ENCODE results near the gene SF3B4. TPM values are rescaled to one million over a fixed set of nuclear protein-coding genes. Genes with fewer than 3 reads are reported as not detected.

The SF3B4 gene
- total RNA-seq, 1 donor from 2014 or later, result 33.1 TPM

DNA sequence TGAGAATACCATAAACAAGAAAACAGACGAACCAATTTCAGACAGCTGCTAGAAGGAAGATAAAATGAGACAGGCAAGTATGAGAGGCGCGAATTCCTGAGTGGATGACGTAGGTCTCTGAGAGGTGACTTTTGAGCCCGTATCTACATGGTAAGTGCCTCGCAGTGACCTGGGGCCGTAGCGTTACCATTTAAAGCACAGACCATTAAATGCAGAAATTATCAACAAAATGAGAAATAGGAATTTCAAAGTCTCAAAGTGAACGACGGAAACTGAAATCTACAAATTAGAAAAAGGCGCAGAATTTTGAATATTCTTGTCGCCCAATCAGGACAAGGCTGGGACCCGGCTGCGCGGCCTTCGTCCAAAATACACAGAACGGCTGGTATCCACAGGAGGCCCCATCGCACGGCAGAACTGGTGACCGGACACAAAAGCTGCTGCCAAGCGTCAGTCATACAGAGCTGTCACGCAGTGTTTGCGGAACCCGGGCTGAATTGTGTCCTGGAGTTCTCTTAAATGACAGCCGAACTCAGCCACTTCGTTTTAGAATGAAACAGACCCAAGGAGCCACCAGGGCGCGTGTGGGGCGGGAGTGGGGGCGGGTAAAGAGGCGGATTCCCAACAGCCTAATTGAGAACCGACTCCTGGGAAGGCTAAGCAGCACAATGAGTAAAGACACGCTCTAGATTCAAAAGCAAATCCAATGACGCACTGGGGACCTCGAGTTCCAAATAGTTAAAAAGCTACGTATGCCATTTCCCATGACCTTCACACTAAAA is 42.1 kb downstream of the SF3B4 start:
- TF ChIP-seq, protein P1, sequence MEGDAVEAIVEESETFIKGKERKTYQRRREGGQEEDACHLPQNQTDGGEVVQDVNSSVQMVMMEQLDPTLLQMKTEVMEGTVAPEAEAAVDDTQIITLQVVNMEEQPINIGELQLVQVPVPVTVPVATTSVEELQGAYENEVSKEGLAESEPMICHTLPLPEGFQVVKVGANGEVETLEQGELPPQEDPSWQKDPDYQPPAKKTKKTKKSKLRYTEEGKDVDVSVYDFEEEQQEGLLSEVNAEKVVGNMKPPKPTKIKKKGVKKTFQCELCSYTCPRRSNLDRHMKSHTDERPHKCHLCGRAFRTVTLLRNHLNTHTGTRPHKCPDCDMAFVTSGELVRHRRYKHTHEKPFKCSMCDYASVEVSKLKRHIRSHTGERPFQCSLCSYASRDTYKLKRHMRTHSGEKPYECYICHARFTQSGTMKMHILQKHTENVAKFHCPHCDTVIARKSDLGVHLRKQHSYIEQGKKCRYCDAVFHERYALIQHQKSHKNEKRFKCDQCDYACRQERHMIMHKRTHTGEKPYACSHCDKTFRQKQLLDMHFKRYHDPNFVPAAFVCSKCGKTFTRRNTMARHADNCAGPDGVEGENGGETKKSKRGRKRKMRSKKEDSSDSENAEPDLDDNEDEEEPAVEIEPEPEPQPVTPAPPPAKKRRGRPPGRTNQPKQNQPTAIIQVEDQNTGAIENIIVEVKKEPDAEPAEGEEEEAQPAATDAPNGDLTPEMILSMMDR (IDR thresholded peaks at IDR 0.05; ENCODE audit: insufficient read depth, low read length, poor library complexity, severe bottlenecking), result no peak
- Histone ChIP-seq H3K27me3 (ENCODE audit: control insufficient read depth, insufficient read depth, low read length) (no peaks in the 10 kb centered on the region), H3K36me3 (ENCODE audit: control insufficient read depth, insufficient read depth, low read length) (no peaks in the 10 kb centered on the region), H3K4me3 (ENCODE audit: low read depth, low read length) (peak overlapping the region; percentile 60)
- DNase-seq (ENCODE audit: low read depth), result no peak

DNA sequence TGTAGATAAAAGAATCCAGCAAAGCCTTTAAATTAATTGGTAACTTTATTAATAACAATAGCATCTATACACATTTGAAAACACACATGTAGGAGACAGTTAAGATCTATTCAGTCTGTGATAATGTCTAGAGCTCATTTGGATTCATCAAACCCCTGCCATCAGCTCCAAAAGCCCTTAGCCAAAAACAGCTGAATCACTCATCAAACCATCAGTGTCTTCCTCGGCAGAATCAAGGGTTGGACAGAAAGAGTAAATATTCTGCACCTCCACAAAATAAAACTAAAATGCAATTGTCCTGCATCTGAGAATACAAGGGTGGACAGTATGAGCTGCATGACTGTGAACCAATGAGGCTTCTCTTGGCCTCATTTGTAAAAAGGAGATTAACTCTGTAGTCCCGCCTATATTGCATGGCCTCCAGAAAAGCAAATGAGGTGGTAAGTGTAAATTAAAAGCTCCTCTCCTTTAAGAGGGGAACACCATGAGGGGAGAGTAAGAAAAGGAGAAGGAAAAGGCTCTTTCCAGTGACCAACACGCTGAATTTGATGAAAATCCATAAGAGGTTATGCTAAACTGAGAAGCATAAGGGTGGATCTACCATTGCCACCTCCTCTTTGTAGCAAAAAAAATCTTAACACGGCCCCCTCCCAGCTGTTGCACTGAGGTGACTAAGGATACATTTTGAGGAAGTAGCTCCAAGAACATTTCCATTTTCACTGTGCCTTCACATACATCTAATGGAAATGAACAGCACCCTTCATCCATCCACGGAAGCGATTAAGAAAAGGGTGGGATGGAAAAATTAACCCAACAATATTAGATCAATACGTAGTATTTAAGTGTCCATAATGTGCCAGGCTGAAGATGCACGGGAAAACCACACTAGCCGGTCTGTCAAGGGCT is 42.9 kb downstream of the SF3B4 start:
- TF ChIP-seq, protein P1 (IDR thresholded peaks at IDR 0.05; ENCODE audit: insufficient read depth, low read length, poor library complexity, severe bottlenecking), result no peak
- no peak for DNase-seq (ENCODE audit: low read depth)
- H3K4me3 ChIP-seq (ENCODE audit: low read depth, low read length), result peak overlapping the region; percentile 60
- H3K27me3 ChIP-seq (ENCODE audit: control insufficient read depth, insufficient read depth, low read length), result no peaks in the 10 kb centered on the region
- no peaks in the 10 kb centered on the region for H3K36me3 ChIP-seq (ENCODE audit: control insufficient read depth, insufficient read depth, low read length)

DNA sequence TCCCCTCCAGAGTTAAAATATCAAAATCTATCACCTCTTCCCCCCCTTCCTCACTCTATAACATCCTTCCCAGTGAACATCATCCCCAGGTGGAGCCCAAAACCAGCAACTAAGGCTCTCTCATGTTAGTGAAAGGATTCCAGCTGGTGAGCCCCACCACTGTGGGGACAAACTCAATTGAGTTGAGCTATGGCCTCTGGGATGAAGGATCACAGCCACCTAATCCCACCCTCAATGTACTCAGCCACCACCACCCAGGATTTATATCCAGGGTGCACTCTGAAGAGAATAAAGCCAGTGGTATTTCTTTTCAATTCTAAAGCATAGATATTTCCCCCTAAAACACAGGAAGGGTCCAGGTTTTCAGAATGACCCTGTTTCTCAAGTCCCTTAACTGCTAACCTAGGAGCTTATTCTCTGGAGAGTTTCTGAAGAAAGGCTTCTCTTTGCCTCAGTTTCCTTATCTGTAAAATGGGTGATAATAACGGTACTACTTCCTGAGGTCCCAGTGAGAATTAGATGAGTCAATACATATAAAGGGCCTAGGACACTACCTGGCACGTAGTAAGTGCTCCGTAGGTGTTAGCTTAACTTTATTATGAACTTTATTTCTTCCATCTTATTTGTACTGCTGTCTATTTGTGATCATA is 43.9 kb downstream of the SF3B4 start:
- no peak for DNase-seq (ENCODE audit: low read depth)
- TF ChIP-seq, protein P1 (IDR thresholded peaks at IDR 0.05; ENCODE audit: insufficient read depth, low read length, poor library complexity, severe bottlenecking), result no peak
- Histone ChIP-seq H3K27me3 (ENCODE audit: control insufficient read depth, insufficient read depth, low read length) (no peaks in the 10 kb centered on the region), H3K36me3 (ENCODE audit: control insufficient read depth, insufficient read depth, low read length) (no peaks in the 10 kb centered on the region), H3K4me3 (ENCODE audit: low read depth, low read length) (no peak overlapping the region)

DNA sequence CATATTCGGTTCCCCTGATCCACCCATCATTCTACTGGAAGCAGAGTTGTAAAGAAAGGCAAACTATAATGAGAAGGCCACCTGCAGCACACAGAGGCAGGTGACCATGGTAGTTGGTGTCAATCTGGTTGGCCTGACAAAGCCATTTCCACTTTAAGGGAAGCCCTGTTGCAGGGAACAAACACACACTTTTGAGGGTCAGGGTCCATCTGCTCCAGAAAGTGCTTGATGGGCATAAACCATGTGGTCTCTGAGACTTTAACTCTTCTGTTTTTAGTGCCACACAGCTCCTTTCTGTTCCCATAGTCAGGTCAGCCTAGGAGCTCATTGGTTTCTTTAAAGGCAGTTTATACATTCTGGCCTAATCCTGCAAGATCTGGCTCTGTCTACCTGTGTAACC is 45.7 kb downstream of the SF3B4 start:
- Histone ChIP-seq H3K4me3 (ENCODE audit: low read depth, low read length) (no peak overlapping the region), H3K27me3 (ENCODE audit: control insufficient read depth, insufficient read depth, low read length) (no peaks in the 10 kb centered on the region), H3K36me3 (ENCODE audit: control insufficient read depth, insufficient read depth, low read length) (no peaks in the 10 kb centered on the region)
- TF ChIP-seq, protein P1 (IDR thresholded peaks at IDR 0.05; ENCODE audit: insufficient read depth, low read length, poor library complexity, severe bottlenecking), result no peak
- no peak for DNase-seq (ENCODE audit: low read depth)

DNA sequence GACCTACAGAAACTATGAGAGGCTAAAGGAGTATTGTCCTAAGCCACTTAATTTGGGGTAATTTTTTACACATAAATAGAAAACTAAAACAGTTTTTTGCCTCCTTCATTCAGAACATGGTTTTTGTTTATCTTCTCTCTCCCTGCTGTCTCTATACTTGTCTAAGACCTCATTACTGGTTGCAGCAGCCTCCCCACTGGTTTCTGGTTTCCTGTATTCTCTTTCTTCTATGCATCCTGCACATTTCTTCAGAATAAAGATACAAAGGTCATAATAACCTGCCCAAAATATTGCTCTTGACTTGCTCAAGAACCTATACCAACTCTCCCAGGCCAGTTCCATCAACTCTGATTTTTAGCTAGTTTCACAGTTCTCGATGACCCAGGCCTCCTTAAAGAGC is 48.0 kb downstream of the SF3B4 start:
- Histone ChIP-seq H3K27me3 (ENCODE audit: control insufficient read depth, insufficient read depth, low read length) (no peaks in the 10 kb centered on the region), H3K36me3 (ENCODE audit: control insufficient read depth, insufficient read depth, low read length) (no peaks in the 10 kb centered on the region), H3K4me3 (ENCODE audit: low read depth, low read length) (no peak overlapping the region)
- DNase-seq (ENCODE audit: low read depth), result no peak
- TF ChIP-seq, protein P1 (IDR thresholded peaks at IDR 0.05; ENCODE audit: insufficient read depth, low read length, poor library complexity, severe bottlenecking), result no peak
